Esophagus muscularis mucosa (tissue), 4 donors: ENCODE results near the gene TNIP3.

Experiments used
- CTCF ChIP-seq, 3 experiments: fragments of 200-600 bp in 2 of 3; fragments of 450-650 bp in 1 of 3; sonication (generic) in 2 of 3; IDR thresholded peaks; one replicate each; pipeline ENCODE4 v1.5.1; 2017 to 2019; ENCODE audit warnings: antibody characterized with exemption in 3 of 3, mild to moderate bottlenecking in 2 of 3, moderate library complexity in 1 of 3
- EP300 ChIP-seq: sonication (generic); formaldehyde crosslinking; IDR thresholded peaks from one replicate; pipeline ENCODE4 v1.6.1; 2017; ENCODE audit warnings: antibody characterized with exemption
- POLR2A ChIP-seq: fragments of 450-650 bp; IDR thresholded peaks from one replicate; pipeline ENCODE4 v1.6.1; 2017; ENCODE audit warnings: antibody characterized with exemption, moderate library complexity, mild to moderate bottlenecking, low read depth
- POLR2AphosphoS5 ChIP-seq, 2 donors: sonication (generic); formaldehyde crosslinking; IDR thresholded peaks; one replicate each; pipeline ENCODE4 v1.6.1; 2017; ENCODE audit warnings: antibody characterized with exemption in 2 of 2

- TF ChIP-seq CTCF (IDR thresholded peaks at IDR 0.05) (no peak), POLR2AphosphoS5 (IDR thresholded peaks at IDR 0.05) (no peak), POLR2A (no peak), EP300 (no peak)
Observed at GRCh38 chr4:121150486-121150885, 13.6 kb downstream of the TNIP3 start.
